Measurements from ENCODE around the gene PIMREG.

PIMREG gene

GRCh38 chr17:6439951-6440350, 4.3 kb upstream of the PIMREG start:
- no peak for DNase-seq

- no peak for DNase-seq
These were observed 1.5 kb upstream of the PIMREG start for GRCh38 chr17:6442775-6443174.

- no peak for DNase-seq
These were observed 498 bp downstream of the PIMREG start for GRCh38 chr17:6444571-6445335.

GRCh38 chr17:6446516-6447100, 2.4 kb downstream of the PIMREG start:
- DNase-seq: no peak

GRCh38 chr17:6448473-6448872, 4.2 kb downstream of the PIMREG start:
- no peak for DNase-seq

GRCh38 chr17:6449307-6449706, 5.1 kb downstream of the PIMREG start:
- DNase-seq: no peak

GRCh38 chr17:6450926-6451832, 6.9 kb downstream of the PIMREG start:
- DNase-seq: no peak

GRCh38 chr17:6452471-6453266, 8.4 kb downstream of the PIMREG start:
- no peak for DNase-seq

GRCh38 chr17:6453279-6454024, 9.2 kb downstream of the PIMREG start:
- no peak for DNase-seq

GRCh38 chr17:6454495-6455320, 10.5 kb downstream of the PIMREG start:
- no peak for DNase-seq

- DNase-seq: peak; percentile 93
These were observed 11.1 kb downstream of the PIMREG start for GRCh38 chr17:6455321-6455705.

- peak; percentile 73 for DNase-seq
These were observed 12.1 kb downstream of the PIMREG start for GRCh38 chr17:6456321-6456720.

GRCh38 chr17:6456914-6457687, 12.8 kb downstream of the PIMREG start:
- peak; percentile 72 for DNase-seq

- no peak for DNase-seq
These were observed 13.6 kb downstream of the PIMREG start for GRCh38 chr17:6457688-6458459.

GRCh38 chr17:6458460-6458950, 14.2 kb downstream of the PIMREG start:
- no peak for DNase-seq

GRCh38 chr17:6460531-6461161, 16.4 kb downstream of the PIMREG start:
- no peak for DNase-seq

- DNase-seq: no peak
These were observed 17.0 kb downstream of the PIMREG start for GRCh38 chr17:6461246-6461645.

- peak; percentile 26 for DNase-seq
These were observed 17.7 kb downstream of the PIMREG start for GRCh38 chr17:6461792-6462524.

Measured in RPMI8226 (cell line).